GM12864 (cell line): ENCODE measurements around the gene SENP3.
A peak's percentile ranks its signal among the peaks of the same experiment; 100 is the strongest.

Experiments
- DNase-seq: peaks from one replicate; pipeline ENCODE4 v3.0.0-alpha.2; 2011; ENCODE audit warnings: low read depth
- H3K4me3 ChIP-seq: 2 replicates; pipeline ENCODE4 v1.5.1; 2011; ENCODE audit warnings: mild to moderate bottlenecking, low read depth, low read length, control low read depth
- TF ChIP-seq, protein P1 (sequence below): IDR thresholded peaks from 2 replicates; pipeline ENCODE4 v1.5.1; 2011; ENCODE audit warnings: low read depth, mild to moderate bottlenecking, moderate library complexity, low read length, control low read depth, inconsistent platforms; ENCODE audit errors: missing control alignments

The SENP3 gene

DNA sequence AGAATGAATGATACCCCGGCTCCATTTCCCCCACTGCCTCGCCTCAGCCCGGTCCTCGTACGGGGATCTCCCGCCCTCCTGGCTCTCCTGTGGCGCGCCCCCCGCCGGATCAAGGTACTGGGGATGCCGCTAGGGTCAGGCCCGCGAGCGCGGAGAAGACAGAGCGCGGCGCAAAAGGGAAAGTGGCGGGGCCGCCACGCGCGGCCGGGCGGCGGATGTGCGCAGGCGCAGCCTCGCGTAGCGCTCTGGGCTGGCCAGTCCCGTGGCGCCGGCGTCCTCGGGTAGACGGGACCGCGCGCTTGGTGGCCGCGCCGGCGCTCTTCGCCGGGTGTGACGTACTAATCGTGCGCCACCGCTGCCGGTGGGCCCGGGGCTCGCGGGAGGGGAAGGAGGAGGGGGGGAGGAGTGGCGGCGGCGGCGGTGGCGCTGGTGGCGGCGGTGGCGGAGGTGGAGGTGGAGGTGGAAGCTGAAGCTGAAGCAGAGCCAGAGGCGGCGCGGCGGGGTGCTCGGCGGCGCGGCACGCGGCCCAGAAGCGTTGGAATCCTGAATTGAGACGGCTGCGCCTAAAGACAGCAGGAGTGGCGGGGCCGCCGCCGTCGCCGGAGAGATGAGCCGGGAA is at the start of gene SENP3:
TSS of gene SENP3 (plus strand) at position 331 of the 619 bp plus-strand sequence. CDS start 1,158 bp downstream, outside the sequence.
- TF ChIP-seq, protein P1, sequence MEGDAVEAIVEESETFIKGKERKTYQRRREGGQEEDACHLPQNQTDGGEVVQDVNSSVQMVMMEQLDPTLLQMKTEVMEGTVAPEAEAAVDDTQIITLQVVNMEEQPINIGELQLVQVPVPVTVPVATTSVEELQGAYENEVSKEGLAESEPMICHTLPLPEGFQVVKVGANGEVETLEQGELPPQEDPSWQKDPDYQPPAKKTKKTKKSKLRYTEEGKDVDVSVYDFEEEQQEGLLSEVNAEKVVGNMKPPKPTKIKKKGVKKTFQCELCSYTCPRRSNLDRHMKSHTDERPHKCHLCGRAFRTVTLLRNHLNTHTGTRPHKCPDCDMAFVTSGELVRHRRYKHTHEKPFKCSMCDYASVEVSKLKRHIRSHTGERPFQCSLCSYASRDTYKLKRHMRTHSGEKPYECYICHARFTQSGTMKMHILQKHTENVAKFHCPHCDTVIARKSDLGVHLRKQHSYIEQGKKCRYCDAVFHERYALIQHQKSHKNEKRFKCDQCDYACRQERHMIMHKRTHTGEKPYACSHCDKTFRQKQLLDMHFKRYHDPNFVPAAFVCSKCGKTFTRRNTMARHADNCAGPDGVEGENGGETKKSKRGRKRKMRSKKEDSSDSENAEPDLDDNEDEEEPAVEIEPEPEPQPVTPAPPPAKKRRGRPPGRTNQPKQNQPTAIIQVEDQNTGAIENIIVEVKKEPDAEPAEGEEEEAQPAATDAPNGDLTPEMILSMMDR = no peak
- no peak for DNase-seq

DNA sequence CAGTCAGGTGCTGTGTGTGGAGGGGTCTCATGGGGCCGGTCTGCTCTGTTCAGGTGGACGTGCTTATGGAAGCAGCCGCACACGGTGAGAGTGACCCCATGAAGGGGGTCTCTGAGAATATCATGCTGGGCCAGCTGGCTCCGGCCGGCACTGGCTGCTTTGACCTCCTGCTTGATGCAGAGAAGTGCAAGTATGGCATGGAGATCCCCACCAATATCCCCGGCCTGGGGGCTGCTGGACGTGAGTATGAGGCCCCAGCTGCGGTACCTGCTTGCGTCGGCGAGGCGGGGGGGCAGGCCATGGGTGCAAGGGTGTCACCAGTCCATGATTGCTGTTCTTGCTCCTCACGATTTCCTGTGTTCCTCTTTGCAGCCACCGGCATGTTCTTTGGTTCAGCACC is 49.6 kb upstream of the SENP3 start:
- TF ChIP-seq, protein P1 = no peak
- no peak for DNase-seq

More for the DNA sequence above, at the start of gene SENP3:
- H3K4me3 ChIP-seq = peak within 1 kb of the TSS; percentile 80

DNA sequence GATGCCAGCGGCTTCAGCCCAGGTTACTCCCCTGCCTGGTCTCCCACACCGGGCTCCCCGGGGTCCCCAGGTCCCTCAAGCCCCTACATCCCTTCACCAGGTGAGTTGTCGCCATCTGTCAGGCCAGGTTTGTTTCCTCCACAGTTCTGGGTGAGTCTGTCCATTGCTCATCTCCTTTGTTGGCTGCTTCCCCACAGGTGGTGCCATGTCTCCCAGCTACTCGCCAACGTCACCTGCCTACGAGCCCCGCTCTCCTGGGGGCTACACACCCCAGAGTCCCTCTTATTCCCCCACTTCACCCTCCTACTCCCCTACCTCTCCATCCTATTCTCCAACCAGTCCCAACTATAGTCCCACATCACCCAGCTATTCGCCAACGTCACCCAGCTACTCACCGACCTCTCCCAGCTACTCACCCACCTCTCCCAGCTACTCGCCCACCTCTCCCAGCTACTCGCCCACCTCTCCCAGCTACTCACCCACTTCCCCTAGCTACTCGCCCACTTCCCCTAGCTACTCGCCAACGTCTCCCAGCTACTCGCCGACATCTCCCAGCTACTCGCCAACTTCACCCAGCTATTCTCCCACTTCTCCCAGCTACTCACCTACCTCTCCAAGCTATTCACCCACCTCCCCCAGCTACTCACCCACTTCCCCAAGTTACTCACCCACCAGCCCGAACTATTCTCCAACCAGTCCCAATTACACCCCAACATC is 48.7 kb upstream of the SENP3 start:
- TF ChIP-seq, protein P1 = no peak
- H3K4me3 ChIP-seq = no peak overlapping the region
- DNase-seq = no peak

More for the DNA sequence above, 49.6 kb upstream of the SENP3 start:
- H3K4me3 ChIP-seq = no peak overlapping the region

DNA sequence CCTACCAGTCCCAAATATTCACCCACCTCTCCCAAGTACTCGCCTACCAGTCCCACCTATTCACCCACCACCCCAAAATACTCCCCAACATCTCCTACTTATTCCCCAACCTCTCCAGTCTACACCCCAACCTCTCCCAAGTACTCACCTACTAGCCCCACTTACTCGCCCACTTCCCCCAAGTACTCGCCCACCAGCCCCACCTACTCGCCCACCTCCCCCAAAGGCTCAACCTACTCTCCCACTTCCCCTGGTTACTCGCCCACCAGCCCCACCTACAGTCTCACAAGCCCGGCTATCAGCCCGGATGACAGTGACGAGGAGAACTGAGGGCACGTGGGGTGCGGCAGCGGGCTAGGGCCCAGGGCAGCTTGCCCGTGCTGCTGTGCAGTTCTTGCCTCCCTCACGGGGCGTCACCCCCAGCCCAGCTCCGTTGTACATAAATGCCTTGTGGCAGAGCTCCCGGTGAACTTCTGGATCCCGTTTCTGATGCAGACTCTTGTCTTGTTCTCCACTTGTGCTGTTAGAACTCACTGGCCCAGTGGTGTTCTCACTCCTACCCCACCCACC is 47.8 kb upstream of the SENP3 start:
- H3K4me3 ChIP-seq = no peak overlapping the region
- TF ChIP-seq, protein P1 = no peak
- no peak for DNase-seq

DNA sequence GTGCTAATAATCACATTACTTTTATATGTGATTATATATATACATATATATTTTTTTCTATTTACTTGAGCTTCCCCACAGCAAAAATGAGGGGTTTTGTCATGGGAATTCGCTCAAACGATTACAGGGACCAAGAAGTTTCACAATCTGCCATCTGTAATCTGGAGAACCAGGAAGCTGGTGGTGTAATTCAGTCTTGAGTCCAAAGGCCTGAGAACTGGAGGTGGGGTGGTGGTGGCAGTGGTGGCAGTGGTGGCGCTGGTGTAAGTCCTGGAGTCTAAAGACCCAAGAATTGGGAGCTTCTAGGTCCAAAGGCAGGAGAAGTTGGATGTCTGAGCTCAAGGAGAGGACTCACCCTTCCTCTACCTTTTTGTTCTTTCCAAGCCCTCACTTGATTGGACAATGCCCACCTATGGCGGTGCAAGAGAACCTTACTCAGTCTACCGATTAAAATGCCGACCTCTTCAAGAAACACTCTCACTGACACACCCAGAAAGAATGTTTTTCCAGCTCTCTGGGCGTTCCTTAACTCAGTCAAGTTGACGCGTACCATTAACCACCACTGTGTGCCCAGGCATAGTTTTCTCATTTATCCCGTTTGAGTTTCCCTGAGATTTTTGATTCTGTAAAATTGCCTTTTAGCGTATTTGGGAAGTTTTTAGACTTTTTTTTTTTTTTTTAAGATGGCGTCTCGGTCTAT is 45.7 kb upstream of the SENP3 start:
- no peak overlapping the region for H3K4me3 ChIP-seq
- no peak for DNase-seq
- TF ChIP-seq, protein P1 = no peak

DNA sequence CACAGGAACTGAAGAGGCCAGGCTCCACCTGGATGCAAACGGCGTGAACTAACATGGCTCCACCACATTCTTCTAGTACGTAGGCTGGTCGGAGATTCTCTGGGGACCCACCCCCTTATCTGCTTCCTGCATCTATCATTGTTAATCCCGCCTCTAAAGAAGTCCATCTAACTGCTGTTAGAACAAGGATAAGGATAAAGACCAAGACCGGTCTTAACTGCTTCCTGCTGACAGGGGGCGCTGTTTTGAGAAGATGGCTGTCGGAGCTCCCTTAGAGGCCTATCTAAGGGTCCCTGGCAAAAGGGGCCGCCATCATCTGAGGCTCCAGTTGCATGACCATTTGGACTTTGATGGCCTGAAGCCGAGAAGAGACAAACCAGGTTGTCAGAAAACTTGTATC is 38.7 kb upstream of the SENP3 start:
- H3K4me3 ChIP-seq = no peak overlapping the region
- DNase-seq = no peak
- TF ChIP-seq, protein P1 = peak; percentile 53
